C4-2B (cell line): ENCODE data around the gene SWSAP1.

Experiments used
- ZFX ChIP-seq: fragments of 450-650 bp; IDR thresholded peaks from 2 replicates; pipeline ENCODE4 v1.6.1; 2017
- TF ChIP-seq, protein P1 (sequence below): fragments of 450-650 bp; conservative IDR thresholded peaks from 2 replicates; pipeline ENCODE4 v1.5.1; 2017; ENCODE audit warnings: mild to moderate bottlenecking

- TF ChIP-seq, protein P1, sequence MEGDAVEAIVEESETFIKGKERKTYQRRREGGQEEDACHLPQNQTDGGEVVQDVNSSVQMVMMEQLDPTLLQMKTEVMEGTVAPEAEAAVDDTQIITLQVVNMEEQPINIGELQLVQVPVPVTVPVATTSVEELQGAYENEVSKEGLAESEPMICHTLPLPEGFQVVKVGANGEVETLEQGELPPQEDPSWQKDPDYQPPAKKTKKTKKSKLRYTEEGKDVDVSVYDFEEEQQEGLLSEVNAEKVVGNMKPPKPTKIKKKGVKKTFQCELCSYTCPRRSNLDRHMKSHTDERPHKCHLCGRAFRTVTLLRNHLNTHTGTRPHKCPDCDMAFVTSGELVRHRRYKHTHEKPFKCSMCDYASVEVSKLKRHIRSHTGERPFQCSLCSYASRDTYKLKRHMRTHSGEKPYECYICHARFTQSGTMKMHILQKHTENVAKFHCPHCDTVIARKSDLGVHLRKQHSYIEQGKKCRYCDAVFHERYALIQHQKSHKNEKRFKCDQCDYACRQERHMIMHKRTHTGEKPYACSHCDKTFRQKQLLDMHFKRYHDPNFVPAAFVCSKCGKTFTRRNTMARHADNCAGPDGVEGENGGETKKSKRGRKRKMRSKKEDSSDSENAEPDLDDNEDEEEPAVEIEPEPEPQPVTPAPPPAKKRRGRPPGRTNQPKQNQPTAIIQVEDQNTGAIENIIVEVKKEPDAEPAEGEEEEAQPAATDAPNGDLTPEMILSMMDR = no peak
- peak; percentile 97 for TF ChIP-seq ZFX
Observed at GRCh38 chr19:11374433-11375142, at the start of gene SWSAP1.
